ENCODE data around the gene TMEM41B.

GRCh38 chr11:9251311-9251710 lies 63.1 kb downstream of the TMEM41B start:
- TF ChIP-seq CTCF (IDR thresholded peaks at IDR 0.05) (no peak), POLR2AphosphoS5 (IDR thresholded peaks at IDR 0.05) (no peak)
